ENCODE data around the gene CHRDL2. TPM values are rescaled to one million over a fixed set of nuclear protein-coding genes. Genes with fewer than 3 reads are reported as not detected.

CHRDL2 gene
- total RNA-seq, 1 donor from 2014 or later, result not detected

DNA sequence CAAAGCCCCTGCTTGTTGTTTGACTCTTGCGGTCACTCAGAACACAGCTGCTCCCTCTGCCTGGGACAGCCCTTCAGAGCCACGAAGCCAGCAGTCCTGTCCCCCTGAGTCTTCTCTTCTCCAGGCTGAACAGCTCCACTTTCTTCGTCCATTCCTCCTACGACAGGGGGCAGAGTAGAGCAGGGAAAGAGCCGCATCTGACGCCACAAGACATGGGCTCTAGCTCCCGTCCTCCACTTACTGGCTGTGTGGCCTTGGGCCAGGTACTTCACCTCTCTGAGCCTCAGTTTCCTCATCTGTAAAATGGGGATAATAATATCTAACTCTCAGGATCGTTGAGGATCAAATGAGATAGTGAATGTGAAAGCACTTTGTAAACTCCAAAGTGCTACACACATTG, 29.9 kb downstream of the CHRDL2 start:
- intact Hi-C loops (cut with DNase I), result no loop called here
- no peaks in the 10 kb centered on the region for H3K27me3 ChIP-seq
- no peaks in the 10 kb centered on the region for H3K36me3 ChIP-seq
- no peak overlapping the region for H3K4me3 ChIP-seq
- TF ChIP-seq, protein P1, sequence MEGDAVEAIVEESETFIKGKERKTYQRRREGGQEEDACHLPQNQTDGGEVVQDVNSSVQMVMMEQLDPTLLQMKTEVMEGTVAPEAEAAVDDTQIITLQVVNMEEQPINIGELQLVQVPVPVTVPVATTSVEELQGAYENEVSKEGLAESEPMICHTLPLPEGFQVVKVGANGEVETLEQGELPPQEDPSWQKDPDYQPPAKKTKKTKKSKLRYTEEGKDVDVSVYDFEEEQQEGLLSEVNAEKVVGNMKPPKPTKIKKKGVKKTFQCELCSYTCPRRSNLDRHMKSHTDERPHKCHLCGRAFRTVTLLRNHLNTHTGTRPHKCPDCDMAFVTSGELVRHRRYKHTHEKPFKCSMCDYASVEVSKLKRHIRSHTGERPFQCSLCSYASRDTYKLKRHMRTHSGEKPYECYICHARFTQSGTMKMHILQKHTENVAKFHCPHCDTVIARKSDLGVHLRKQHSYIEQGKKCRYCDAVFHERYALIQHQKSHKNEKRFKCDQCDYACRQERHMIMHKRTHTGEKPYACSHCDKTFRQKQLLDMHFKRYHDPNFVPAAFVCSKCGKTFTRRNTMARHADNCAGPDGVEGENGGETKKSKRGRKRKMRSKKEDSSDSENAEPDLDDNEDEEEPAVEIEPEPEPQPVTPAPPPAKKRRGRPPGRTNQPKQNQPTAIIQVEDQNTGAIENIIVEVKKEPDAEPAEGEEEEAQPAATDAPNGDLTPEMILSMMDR (IDR thresholded peaks at IDR 0.05), result no peak
- no peaks in the 10 kb centered on the region for H3K9me3 ChIP-seq
- no peak for DNase-seq (ENCODE audit: low spot score in 2 of 2)
- no peak overlapping the region for H3K27ac ChIP-seq
- peaks cover 4% of the 10 kb centered on the region in 2 donors for H3K4me1 ChIP-seq

DNA sequence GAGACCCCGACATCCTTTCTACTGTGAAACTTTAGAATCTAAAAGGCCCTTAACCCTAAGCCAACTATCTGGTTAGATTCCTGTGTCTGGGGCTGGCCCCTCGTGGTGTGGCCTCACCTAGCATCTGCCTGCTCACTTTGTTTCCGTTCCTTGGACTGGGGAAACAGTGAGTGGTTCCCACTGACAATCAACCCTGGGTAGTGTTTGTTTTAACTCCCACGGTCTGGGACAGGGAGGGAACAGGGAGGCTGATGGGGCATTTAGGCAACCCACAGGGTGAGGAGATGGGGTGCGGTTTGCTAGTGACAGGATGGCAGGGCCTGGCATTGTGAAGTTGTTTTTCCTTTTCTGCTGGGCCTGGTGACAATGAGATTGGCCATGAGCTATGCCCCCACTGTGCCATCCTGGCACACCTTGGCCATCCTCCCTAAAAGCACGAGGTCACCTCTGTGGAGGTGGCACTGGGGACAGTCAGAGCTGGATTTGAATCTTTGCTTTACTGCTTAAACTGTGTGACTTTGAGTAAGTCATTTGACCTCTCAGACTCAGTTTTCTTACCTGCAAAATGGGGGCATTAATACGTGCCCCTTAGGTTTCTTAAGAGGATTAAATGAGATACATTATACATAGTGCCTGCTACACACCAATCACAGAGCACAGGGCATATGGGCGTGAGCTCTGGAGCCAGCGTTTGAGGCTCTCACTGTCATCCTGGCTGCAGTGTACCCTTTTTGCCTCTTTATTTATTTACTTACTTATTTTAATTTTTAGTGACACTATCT, 31.4 kb downstream of the CHRDL2 start:
- Histone ChIP-seq H3K4me1 (peaks cover 4 to 8% of the 10 kb centered on the region in 2 donors), H3K27ac (no peak overlapping the region), H3K36me3 (no peaks in the 10 kb centered on the region), H3K9me3 (no peaks in the 10 kb centered on the region), H3K4me3 (no peak overlapping the region), H3K27me3 (no peaks in the 10 kb centered on the region)
- DNase-seq (ENCODE audit: low spot score in 2 of 2), result no peak
- TF ChIP-seq, protein P1 (IDR thresholded peaks at IDR 0.05), result no peak
- intact Hi-C loops (cut with DNase I), result no loop called here

DNA sequence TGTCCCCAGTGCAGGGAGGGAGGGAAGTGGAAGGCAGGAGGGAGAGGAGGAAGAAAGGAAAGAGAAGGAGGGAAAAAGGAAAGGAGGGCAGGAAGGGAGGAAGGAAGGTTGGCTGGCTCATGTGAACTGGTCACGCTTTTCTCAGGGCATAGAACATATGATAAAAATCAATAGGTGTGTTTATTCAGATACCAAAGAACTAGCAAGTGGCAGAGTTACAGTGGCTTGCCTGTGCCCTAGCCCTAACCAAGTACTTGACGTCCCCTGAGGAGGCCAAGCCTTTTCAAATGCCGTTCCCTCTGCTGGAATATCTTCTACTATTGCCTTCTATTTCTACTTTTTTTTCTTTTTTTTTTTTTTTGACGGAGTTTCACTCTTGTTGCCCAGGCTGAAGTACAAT, 33.5 kb downstream of the CHRDL2 start:
- intact Hi-C loops (cut with DNase I), result loop anchor here (1.0 kb wide), 1 partner anchor 26 kb away; no protein-coding TSS in a partner anchor
- H3K9me3 ChIP-seq, result no peaks in the 10 kb centered on the region
- H3K4me3 ChIP-seq, result no peak overlapping the region
- TF ChIP-seq, protein P1 (IDR thresholded peaks at IDR 0.05), result no peak
- H3K4me1 ChIP-seq, result peaks cover 4 to 8% of the 10 kb centered on the region in 2 donors
- DNase-seq (ENCODE audit: low spot score in 2 of 2), result no peak
- H3K27ac ChIP-seq, result peak overlapping the region; percentile 74 to 75
- H3K27me3 ChIP-seq, result no peaks in the 10 kb centered on the region
- H3K36me3 ChIP-seq, result no peaks in the 10 kb centered on the region

DNA sequence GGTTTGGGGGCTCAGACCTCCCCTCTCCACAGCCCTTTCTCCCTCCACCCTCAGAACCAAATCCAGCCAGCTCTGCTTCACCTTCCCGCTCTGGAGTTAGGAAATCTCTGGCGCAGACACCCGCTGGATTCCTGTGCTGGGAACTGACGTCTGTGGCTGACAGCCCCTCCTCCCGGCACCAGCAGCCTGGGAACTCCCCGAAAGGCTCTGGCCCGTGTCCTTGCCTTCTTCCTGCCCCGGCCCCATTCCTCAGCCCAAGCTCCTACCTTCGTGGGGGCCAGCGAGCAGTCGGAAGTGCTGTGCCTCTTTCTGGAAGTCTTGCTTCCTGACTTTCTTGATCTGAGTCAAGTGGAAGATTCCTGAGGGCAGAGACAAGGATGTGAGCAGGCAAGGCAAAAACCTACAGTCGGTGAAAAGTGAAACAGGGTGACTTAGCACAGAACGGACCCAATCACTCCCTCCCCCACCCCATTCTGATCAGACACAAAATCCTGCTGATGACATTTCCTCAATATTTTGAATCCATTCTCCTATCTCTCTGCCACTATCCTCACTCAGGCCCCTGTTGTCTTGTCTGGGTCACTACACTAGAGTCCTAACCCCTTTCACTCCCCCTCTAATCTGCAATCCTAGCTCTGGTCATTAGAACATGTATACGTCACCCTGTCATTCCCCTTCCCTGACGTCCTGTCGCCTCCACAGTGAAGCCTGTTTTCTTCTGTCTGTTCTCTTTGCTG, 34.1 kb downstream of the CHRDL2 start:
- H3K4me1 ChIP-seq, result peaks cover 4 to 8% of the 10 kb centered on the region in 2 donors
- no peaks in the 10 kb centered on the region for H3K9me3 ChIP-seq
- H3K4me3 ChIP-seq, result peak overlapping the region; percentile 17 to 46
- TF ChIP-seq, protein P1 (IDR thresholded peaks at IDR 0.05), result no peak
- H3K27ac ChIP-seq, result peak overlapping the region; percentile 74 to 75
- no peaks in the 10 kb centered on the region for H3K36me3 ChIP-seq
- DNase-seq (ENCODE audit: low spot score in 2 of 2), result peak; percentile 51 to 91
- no peaks in the 10 kb centered on the region for H3K27me3 ChIP-seq
- intact Hi-C loops (cut with DNase I), result loop anchor here (1.0 kb wide), 1 partner anchor 26 kb away; no protein-coding TSS in a partner anchor

DNA sequence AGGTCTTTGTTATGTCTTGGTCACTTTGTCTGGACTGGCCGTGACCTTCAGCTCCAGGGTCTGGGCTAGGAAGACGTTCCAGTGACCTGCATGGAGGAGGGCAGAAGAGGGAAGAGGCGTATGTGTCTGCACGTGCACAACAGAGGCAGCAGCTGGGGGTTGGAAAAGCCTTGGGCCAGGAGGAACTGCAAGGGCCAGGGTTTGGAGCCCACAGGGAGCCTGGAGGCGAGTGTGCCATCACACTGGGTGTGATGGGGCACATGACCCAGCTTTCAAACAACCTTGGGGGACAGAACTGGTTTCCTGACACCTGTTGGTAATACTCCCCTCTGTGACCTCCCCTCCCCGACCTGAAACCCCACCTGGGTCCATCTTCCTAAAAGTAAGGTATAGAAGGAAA, 34.7 kb downstream of the CHRDL2 start:
- Histone ChIP-seq H3K27ac (peak overlapping the region; percentile 74 to 75), H3K27me3 (no peaks in the 10 kb centered on the region), H3K9me3 (no peaks in the 10 kb centered on the region), H3K36me3 (no peaks in the 10 kb centered on the region), H3K4me3 (peak overlapping the region in 1 of 2 donors; percentile 17), H3K4me1 (peaks cover 4 to 8% of the 10 kb centered on the region in 2 donors)
- DNase-seq (ENCODE audit: low spot score in 2 of 2), result no peak
- intact Hi-C loops (cut with DNase I), result no loop called here
- TF ChIP-seq, protein P1 (IDR thresholded peaks at IDR 0.05), result no peak
